GM12891 (cell line): ENCODE data around the gene GAP43.

Source experiments
- POLR2A ChIP-seq: IDR thresholded peaks from 2 replicates; pipeline ENCODE4 v1.6.1; 2011; ENCODE audit warnings: low read depth, low read length, control low read depth
- POLR2AphosphoS5 ChIP-seq: IDR thresholded peaks from 2 replicates; pipeline ENCODE4 v1.6.1; 2011; ENCODE audit warnings: low read depth, low read length, control low read depth

- TF ChIP-seq POLR2A (no peak), POLR2AphosphoS5 (no peak)
Measured at GRCh38 chr3:115598216-115598615, 25.1 kb upstream of the GAP43 start.
